Erythroblast (primary cell): ENCODE data around the gene RNGTT.

ENCODE experiments used
- GATA1 ChIP-seq: IDR thresholded peaks from 2 replicates; pipeline ENCODE4 v1.6.1; 2011; ENCODE audit warnings: low read depth, mild to moderate bottlenecking, control low read depth, low read length, moderate library complexity
- POLR2A ChIP-seq: IDR thresholded peaks from 2 replicates; pipeline ENCODE4 v1.6.1; 2011; ENCODE audit warnings: mild to moderate bottlenecking, low read length

DNA sequence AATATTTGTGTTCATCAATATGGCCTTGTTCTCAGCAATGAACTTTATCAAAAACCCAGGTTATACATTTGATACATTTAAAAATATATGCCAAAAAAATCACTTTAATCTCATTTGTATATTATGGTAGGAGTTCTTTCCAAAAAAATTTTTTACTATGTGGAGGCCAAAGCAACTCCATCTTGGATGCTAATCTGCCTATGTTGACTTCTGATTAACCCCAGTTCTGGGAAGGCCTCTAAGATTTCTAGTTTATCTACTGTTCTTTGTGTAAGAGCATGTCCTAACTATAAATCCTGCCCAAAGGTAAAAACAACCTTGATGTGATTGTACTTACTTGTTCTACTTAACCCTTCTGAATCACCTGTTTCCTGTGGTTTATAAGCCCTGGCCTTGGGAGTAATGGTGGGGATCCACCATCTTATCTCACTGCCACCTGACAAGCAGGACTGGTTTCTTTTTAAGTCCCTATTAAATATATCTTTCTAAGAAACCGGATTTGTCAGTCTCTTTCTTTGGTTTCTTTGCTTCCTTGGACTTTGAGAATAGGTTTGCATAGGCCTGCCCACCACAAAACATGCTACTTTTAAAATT is 46.7 kb downstream of the RNGTT start:
- TF ChIP-seq POLR2A = no peak
- no peak for TF ChIP-seq GATA1
